WERI-Rb-1 (cell line): ENCODE data around the gene HECTD4.

ENCODE experiments used
- DNase-seq: peaks from one replicate; pipeline ENCODE4 v3.0.0-alpha.2; 2020
- H3K27ac ChIP-seq: fragments of 250-450 bp; sonication (Bioruptor Pico); 2 replicates; pipeline ENCODE4 v1.5.1; 2020; ENCODE audit warnings: mild to moderate bottlenecking, moderate library complexity
- H3K27me3 ChIP-seq: fragments of 250-450 bp; sonication (Bioruptor Pico); 2 replicates; pipeline ENCODE4 v1.5.1; 2021; ENCODE audit warnings: mild to moderate bottlenecking, low read depth, moderate library complexity; ENCODE audit not compliant: insufficient read depth, severe bottlenecking
- H3K36me3 ChIP-seq: fragments of 250-450 bp; sonication (Bioruptor Pico); 2 replicates; pipeline ENCODE4 v1.5.1; 2020; ENCODE audit warnings: mild to moderate bottlenecking, moderate library complexity
- H3K4me3 ChIP-seq: 2 replicates; pipeline ENCODE4 v1.5.1; 2011; ENCODE audit warnings: low read depth, mild to moderate bottlenecking, control low read depth, low read length
- H3K9me3 ChIP-seq: fragments of 250-450 bp; sonication (Bioruptor Pico); 2 replicates; pipeline ENCODE4 v1.5.1; 2021; ENCODE audit warnings: mild to moderate bottlenecking, moderate library complexity; ENCODE audit not compliant: severe bottlenecking
- TF ChIP-seq, protein P1 (sequence below): IDR thresholded peaks from 2 replicates; pipeline ENCODE4 v1.5.1; 2011; ENCODE audit warnings: low read depth, mild to moderate bottlenecking, control low read depth, inconsistent platforms, low read length

The HECTD4 gene

DNA sequence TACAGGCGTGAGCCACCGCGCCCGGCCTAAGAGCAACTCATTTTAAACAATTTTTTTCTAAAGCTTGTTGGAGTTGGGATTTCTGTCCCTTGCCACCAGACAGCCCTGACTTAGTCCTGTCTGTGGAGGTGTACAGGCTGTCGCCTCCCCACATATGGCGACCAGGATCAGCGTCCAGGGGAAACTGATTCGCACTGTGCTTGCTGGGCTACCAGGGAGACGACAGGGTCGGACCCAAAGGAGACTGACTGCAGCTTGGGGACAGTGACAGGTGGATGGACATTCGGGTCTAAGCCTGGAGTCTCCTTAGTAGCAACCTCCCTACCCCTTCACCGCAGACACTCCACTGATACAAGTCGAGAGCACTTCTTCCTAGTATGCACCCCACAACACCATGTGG lies 216.6 kb downstream of the HECTD4 start:
- H3K27ac ChIP-seq = no peak overlapping the region
- TF ChIP-seq, protein P1, sequence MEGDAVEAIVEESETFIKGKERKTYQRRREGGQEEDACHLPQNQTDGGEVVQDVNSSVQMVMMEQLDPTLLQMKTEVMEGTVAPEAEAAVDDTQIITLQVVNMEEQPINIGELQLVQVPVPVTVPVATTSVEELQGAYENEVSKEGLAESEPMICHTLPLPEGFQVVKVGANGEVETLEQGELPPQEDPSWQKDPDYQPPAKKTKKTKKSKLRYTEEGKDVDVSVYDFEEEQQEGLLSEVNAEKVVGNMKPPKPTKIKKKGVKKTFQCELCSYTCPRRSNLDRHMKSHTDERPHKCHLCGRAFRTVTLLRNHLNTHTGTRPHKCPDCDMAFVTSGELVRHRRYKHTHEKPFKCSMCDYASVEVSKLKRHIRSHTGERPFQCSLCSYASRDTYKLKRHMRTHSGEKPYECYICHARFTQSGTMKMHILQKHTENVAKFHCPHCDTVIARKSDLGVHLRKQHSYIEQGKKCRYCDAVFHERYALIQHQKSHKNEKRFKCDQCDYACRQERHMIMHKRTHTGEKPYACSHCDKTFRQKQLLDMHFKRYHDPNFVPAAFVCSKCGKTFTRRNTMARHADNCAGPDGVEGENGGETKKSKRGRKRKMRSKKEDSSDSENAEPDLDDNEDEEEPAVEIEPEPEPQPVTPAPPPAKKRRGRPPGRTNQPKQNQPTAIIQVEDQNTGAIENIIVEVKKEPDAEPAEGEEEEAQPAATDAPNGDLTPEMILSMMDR = no peak
- H3K36me3 ChIP-seq = peaks cover 21% of the 10 kb centered on the region
- no peak for DNase-seq
- no peaks in the 10 kb centered on the region for H3K9me3 ChIP-seq
- no peaks in the 10 kb centered on the region for H3K27me3 ChIP-seq
- no peak overlapping the region for H3K4me3 ChIP-seq

DNA sequence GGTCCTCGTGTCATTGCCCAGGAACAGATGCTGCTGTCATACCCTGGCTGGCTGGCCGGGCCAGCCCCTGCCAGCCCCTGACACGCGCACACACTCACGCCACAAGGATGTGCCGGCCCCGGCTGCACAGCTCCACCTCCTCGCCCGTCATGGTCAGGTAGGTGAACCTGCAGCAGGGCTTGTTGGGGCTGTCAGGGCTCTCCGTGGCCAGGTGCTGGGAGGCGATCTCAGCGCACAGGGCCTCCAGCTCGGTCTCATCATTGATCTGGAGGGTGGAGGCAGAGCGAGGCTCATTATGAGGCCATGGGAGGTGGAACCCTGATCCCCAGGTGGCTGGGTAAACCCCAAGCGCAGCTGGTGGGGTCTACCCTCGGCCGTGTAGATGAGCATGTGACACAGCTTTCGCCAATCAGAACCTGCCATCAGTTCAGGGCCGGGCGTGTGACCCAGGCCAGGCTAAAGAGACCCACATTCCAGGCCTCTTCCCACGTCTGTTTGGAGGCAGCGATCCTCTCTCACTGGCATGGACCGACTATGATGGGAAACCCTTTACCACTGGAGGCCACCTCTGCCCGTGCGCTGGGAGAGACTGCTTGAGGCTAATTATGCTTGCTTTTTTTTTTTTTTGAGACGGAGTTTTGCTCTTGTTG lies 218.1 kb downstream of the HECTD4 start:
- Histone ChIP-seq H3K4me3 (no peak overlapping the region), H3K36me3 (peaks cover 36% of the 10 kb centered on the region), H3K9me3 (peaks cover 6% of the 10 kb centered on the region), H3K27me3 (no peaks in the 10 kb centered on the region), H3K27ac (no peak overlapping the region)
- TF ChIP-seq, protein P1 = no peak
- no peak for DNase-seq

DNA sequence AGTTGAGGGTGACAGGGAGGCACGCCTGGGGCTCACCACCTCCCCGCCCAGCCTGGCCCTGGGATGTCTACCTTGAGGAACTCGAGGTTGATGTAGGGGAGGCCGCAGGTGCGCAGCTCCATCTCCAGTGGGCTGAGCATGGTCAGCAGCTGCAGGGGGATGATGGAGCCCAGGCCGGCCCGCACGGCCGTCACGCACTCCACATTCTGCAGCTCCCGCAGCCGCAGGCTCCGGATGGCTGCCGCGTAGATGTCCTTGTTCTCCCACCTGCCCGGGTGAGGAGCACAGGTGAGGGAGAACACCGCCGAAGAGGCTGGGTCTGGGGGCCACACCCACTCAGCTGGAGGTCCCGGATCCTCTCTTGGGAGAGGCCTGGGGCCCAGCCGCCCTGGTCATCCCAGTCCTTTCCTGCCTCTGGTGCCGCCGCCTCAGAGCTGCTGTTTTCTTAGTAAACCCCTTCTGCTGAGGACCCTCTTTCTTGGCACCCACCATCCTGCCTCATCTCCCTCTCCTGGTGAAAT lies 218.7 kb downstream of the HECTD4 start:
- no peaks in the 10 kb centered on the region for H3K27me3 ChIP-seq
- no peak overlapping the region for H3K27ac ChIP-seq
- H3K9me3 ChIP-seq = peaks cover 7% of the 10 kb centered on the region
- DNase-seq = no peak
- peaks cover 41% of the 10 kb centered on the region for H3K36me3 ChIP-seq
- TF ChIP-seq, protein P1 = no peak
- no peak overlapping the region for H3K4me3 ChIP-seq

DNA sequence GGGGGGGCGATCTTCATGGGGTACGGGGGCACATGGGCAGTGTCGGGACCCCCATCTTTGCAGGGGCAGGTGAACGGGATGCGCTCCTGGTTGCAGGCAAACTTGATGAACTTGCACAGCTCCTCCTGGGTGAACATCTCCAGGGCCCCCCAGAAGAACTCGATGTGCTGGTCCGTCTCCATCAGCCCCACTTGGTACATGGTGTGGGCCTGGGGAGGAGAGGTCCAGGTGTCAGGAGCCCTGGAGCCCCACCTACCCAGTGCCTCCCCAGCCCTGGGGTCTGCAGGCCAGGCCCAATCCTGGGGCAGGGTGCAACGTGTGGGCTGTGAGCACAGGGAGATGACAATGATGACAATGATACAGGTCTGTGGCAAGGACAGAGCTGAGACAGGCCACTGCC lies 219.2 kb downstream of the HECTD4 start:
- DNase-seq = no peak
- peaks cover 45% of the 10 kb centered on the region for H3K36me3 ChIP-seq

DNA sequence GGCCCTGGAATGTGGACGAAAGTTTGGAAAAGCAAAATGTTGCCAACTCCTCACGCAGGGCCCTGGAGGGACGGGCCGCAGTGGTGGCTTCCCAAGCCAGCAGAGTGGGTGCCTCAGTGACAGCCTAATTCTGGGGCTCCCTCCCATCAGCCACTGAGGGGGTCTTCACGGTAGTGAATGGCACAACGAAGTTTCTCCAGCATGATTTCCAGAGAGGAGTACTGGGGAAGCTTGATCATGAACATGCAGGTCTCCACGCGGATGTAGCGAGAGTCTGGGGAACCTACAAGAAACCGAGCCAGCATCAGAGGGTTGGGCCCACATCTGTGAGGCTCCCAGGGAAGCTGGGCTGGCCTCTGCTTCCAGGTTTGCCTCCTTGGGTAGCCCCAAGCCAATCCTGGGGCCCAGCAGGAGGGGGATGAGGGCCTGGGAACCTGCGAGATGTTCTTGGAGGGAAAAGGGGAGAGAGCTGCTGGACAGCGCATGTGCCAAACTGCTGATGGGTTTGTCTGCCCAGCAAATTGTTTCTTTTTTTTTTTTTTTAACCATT lies 219.9 kb downstream of the HECTD4 start:
- TF ChIP-seq, protein P1 = no peak
- DNase-seq = no peak
- H3K4me3 ChIP-seq = no peak overlapping the region
- no peaks in the 10 kb centered on the region for H3K27me3 ChIP-seq
- H3K27ac ChIP-seq = no peak overlapping the region
- H3K9me3 ChIP-seq = peaks cover 7% of the 10 kb centered on the region
- H3K36me3 ChIP-seq = peaks cover 46% of the 10 kb centered on the region

More for the DNA sequence above, 219.2 kb downstream of the HECTD4 start:
- TF ChIP-seq, protein P1 = no peak
- Histone ChIP-seq H3K27me3 (no peaks in the 10 kb centered on the region), H3K27ac (no peak overlapping the region), H3K9me3 (peaks cover 7% of the 10 kb centered on the region), H3K4me3 (no peak overlapping the region)
